ENCODE data around the gene DNAJB12. TPM values are rescaled to one million over a fixed set of nuclear protein-coding genes. Genes with fewer than 3 reads are reported as not detected.

DNAJB12 gene
- total and polyA plus RNA-seq, 8 donors = 14.6 to 22.0 (median 18.8) TPM

DNA sequence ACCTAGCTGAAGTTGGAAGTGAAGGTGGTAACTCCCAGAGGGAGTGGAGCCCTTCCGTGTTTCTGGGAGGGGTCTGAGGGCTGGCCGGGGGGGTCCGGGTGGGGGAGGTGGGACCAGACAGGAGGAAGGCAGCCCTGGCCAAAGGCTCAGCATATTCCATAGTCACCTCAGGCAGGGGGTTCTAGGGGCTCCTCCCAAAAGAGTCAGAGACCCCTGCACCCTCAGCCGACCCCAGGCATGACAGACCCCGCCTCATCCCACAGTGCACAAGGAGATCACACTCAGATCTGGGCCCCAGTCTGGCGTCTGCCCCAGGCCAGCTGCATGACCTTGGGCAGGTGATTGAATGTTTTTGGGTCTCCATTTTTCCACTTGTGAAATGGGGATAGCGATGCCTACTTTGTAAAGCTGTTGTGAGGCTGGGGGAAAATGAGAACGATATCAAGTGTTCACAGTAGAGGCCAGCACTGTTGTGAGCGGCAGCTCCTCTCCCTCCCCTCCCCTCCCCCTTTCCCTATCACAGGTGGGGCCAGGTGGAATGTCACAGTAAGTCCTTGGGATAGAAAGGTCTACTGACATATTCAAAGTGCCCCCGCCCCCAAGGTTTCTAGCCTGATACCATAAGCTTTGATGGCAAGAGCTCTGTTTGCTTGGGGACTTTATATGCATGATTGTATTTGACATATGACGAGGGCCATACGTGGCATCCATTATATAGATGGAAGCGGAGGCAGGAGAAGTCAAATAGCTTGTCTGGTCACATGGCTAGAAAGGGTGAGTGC, 33.3 kb downstream of the DNAJB12 start:
- H3K27me3 ChIP-seq = no peaks in the 10 kb centered on the region
- peaks cover 33 to 50% (median 47%) of the 10 kb centered on the region in 3 donors for H3K4me1 ChIP-seq
- no peaks in the 10 kb centered on the region for H3K9me3 ChIP-seq
- peak overlapping the region; percentile 69 to 90 (median 82) for H3K27ac ChIP-seq
- ATAC-seq = peak in 1 of 4 donors; percentile 32
- no peaks in the 10 kb centered on the region for H3K36me3 ChIP-seq
- H3K4me3 ChIP-seq = no peak overlapping the region
- FAIRE-seq = no peak
- TF ChIP-seq, protein P1, sequence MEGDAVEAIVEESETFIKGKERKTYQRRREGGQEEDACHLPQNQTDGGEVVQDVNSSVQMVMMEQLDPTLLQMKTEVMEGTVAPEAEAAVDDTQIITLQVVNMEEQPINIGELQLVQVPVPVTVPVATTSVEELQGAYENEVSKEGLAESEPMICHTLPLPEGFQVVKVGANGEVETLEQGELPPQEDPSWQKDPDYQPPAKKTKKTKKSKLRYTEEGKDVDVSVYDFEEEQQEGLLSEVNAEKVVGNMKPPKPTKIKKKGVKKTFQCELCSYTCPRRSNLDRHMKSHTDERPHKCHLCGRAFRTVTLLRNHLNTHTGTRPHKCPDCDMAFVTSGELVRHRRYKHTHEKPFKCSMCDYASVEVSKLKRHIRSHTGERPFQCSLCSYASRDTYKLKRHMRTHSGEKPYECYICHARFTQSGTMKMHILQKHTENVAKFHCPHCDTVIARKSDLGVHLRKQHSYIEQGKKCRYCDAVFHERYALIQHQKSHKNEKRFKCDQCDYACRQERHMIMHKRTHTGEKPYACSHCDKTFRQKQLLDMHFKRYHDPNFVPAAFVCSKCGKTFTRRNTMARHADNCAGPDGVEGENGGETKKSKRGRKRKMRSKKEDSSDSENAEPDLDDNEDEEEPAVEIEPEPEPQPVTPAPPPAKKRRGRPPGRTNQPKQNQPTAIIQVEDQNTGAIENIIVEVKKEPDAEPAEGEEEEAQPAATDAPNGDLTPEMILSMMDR (IDR thresholded peaks at IDR 0.05) = no peak
- WGBS, 2 donors = 47 to 49% methylated on average over 13 of the region's 13 CpGs
- DNase-seq = peak in 1 of 6 donors; percentile 49
- intact Hi-C loops (cut with DNase I) = loop anchor here in 1 of 3 donors (10.0 kb wide), 1 partner anchor 97 kb away; no protein-coding TSS in a partner anchor

DNA sequence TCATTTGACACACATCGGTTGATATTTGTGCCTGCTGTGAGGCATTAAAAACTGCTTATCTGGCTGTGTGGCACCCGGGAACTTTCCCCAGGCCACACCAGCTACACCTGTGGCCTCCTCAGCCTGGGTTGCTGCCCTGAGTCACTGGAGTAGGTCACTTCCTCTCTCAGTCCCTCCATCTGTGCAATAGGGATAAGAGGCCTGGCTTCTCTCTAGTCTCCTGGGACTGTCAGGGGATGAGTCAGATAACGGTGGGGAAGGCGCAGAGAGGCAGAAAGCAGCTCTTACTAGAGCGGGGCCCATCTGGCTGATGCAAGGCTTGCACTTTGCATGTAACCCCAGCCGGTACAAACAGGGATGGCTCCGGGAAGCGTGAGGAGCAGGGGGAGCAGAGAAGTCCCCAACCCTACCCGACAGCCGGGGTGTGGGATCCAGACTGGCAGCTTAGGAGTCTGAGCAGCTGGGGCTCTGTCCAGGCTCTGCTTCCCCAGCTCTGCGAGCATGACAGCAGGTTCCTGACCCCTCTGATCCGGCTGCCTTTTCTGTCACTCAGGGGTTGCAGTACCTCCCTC, 34.0 kb downstream of the DNAJB12 start:
- FAIRE-seq = no peak
- H3K9me3 ChIP-seq = no peaks in the 10 kb centered on the region
- peak overlapping the region; percentile 69 to 90 (median 82) for H3K27ac ChIP-seq
- peaks cover 40 to 56% (median 54%) of the 10 kb centered on the region in 3 donors for H3K4me1 ChIP-seq
- TF ChIP-seq, protein P1 (IDR thresholded peaks at IDR 0.05) = no peak
- ATAC-seq = peak; percentile 57 to 72 (median 63)
- H3K27me3 ChIP-seq = no peaks in the 10 kb centered on the region
- 39 to 54% methylated on average over 12 of the region's 12 CpGs for WGBS, 2 donors
- H3K4me3 ChIP-seq = no peak overlapping the region
- DNase-seq = peak in 3 of 6 donors; percentile 66 to 78 (median 69)
- intact Hi-C loops (cut with DNase I) = loop anchor here in 1 of 3 donors (10.0 kb wide), 1 partner anchor 96 kb away; no protein-coding TSS in a partner anchor
- H3K36me3 ChIP-seq = no peaks in the 10 kb centered on the region

DNA sequence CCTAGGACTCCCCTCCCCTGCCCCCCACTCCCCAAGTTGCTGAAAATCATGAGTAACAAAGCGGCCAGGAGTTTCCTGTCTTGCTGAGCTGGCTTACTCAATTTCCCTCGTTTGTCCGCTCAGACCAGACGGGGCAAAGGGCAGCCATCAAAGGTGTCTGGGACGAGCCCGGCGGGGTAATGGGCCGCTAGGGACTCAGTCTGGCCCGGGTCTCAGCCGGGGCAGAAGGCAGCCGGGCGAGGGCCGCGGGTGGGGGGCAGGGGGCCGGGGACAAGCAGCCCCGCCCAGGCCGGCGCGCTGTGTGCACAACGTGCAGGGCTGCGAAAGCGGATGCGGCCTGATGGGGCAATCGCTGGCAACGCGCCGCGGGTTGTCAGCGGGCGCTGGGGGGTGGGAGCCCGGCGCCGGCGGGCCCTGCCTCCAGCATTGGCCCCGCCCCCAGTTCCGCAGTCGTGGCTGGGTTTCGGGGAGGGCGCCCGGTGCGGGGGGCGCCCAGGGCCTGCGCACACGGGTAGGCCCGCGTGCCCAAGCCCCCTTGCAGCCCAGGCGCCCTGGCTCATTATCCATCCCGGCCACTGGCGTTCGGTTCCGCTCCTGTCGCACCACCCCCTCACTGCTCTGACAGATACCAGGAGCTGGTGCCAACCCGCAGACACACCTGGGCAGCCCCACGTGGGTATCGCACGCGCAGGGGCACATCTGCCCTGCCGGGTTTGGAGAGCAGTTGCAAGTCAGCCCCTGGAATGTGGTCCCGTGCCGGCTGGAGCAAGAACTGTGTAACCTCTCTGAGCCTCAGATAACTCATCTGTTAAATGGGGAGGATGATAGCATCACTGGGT, 35.1 kb downstream of the DNAJB12 start:
- 3 to 4% methylated on average over 50 to 60 of the region's 60 CpGs for WGBS, 2 donors
- DNase-seq = peak; percentile 82 to 96 (median 91)
- peaks cover 46 to 55% (median 54%) of the 10 kb centered on the region in 3 donors for H3K4me1 ChIP-seq
- H3K27me3 ChIP-seq = no peaks in the 10 kb centered on the region
- H3K4me3 ChIP-seq = peak overlapping the region; percentile 1 to 34 (median 18)
- intact Hi-C loops (cut with DNase I) = loop anchor here in 1 of 3 donors (10.0 kb wide), 1 partner anchor 95 kb away; no protein-coding TSS in a partner anchor
- H3K9me3 ChIP-seq = no peaks in the 10 kb centered on the region
- H3K36me3 ChIP-seq = no peaks in the 10 kb centered on the region
- TF ChIP-seq, protein P1 (IDR thresholded peaks at IDR 0.05) = no peak
- no peak for FAIRE-seq
- ATAC-seq = peak; percentile 57 to 78 (median 76)
- peak overlapping the region; percentile 69 to 90 (median 82) for H3K27ac ChIP-seq

DNA sequence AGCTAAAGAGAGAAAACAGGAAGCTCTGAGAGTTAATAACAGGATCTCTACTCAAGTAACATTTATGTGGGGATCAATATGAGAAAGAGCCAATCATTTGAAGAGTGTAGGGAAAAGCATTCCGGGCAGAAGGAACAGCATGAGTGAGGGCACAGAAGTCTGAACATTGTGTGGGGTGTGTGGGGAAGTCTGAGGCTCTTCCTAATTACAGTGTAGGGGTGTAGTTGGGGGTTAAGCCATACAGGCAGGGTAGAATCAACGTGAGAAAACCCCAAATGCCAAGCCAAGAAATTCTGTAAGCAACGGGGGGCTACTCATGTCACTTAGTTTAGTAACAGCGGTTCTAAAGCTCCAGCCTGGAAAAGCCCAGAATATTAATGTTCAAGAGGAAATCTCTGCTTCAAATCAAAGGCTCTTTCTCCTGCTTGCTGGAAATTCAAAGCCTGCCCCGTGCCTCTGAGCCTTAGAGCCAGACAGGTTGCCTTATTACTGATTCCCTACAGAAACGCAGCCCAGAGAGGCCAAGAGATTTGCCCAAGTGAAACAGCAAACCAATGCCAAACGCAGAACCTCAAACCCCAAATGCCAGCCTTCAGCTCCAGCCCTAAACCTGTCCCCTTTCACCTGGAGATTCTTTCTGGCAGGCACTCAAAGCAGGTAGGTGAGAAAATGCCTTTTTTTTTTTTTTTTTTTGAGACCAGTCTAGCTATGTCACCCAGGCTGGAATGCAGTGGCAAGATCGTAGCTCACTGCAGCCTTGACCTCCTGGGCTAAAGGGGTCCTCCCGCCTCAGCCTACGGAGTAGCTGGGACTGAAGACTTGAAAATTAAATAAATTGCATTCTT, 36.1 kb downstream of the DNAJB12 start:
- Histone ChIP-seq H3K36me3 (no peaks in the 10 kb centered on the region), H3K27me3 (no peaks in the 10 kb centered on the region), H3K4me3 (peak overlapping the region in 1 of 4 donors; percentile 34), H3K9me3 (no peaks in the 10 kb centered on the region), H3K4me1 (peaks cover 46 to 57% (median 54%) of the 10 kb centered on the region in 3 donors), H3K27ac (peak overlapping the region; percentile 33 to 90 (median 79))
- WGBS, 2 donors = 70 to 72% methylated on average over 10 of the region's 10 CpGs
- ATAC-seq (no peak), FAIRE-seq (no peak), DNase-seq (peak in 1 of 6 donors; percentile 11)
- intact Hi-C loops (cut with DNase I) = no loop called here
- TF ChIP-seq, protein P1 (IDR thresholded peaks at IDR 0.05) = no peak

All from pancreas (tissue), 10 donors.